ENCODE measurements around the gene LDB2. TPM values are rescaled to one million over a fixed set of nuclear protein-coding genes. Genes with fewer than 3 reads are reported as not detected.

The LDB2 gene
- total RNA-seq, 2 experiments from 2014 or later = not detected

DNA sequence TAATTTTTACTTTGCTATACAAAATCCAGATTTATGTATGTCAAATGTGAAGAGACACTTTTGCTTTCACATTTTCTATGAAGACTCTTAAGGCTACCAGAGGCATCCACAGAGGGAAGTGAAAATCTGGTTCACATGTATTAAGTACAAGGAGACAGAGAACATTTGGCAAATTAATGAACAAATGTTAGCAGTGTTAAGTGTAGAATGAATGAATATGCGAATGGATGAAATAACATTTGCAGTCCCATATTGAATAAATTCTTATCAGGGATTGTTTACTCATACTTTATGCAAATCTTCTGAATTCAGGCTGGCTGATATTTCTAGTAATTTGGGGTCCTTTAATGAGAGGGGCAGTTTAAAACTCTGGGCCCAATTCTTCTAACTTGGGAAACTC is 159.9 kb downstream of the LDB2 start:
- H4K20me1 ChIP-seq (ENCODE audit: insufficient read depth, low read length) = no peaks in the 10 kb centered on the region
- intact Hi-C loops (cut with micrococcal nuclease; ENCODE audit: unreplicated experiment) = no loop called here
- no peaks in the 10 kb centered on the region for H3K79me2 ChIP-seq (ENCODE audit: insufficient read depth, low read depth, low read length)
- no peak overlapping the region for H2AFZ ChIP-seq (ENCODE audit: low read length)
- BruUV-seq (replicated peaks) = no TSS peak
- DNase-seq (ENCODE audit: low spot score) = no peak
- H3K4me1 ChIP-seq (ENCODE audit: insufficient read depth, low read length, poor library complexity, severe bottlenecking) = no peaks in the 10 kb centered on the region
- H3K27ac ChIP-seq (ENCODE audit: low read depth, low read length, poor library complexity, severe bottlenecking) = no peak overlapping the region
- no peak overlapping the region for H3K4me3 ChIP-seq (ENCODE audit: low read depth, low read length, poor library complexity, severe bottlenecking)
- no peaks in the 10 kb centered on the region for H3K9me3 ChIP-seq (ENCODE audit: low read length)
- H3K36me3 ChIP-seq (ENCODE audit: insufficient read depth, low read length) = no peaks in the 10 kb centered on the region
- no peak overlapping the region for H3K4me2 ChIP-seq (ENCODE audit: low read length)
- no peaks in the 10 kb centered on the region for H3K9me2 ChIP-seq (ENCODE audit: insufficient read depth, low read length)
- ChIA-PET CTCF (ENCODE audit: unreplicated experiment) (no interaction called here), POLR2A (no interaction called here)
- TF ChIP-seq EZH2phosphoT487 (IDR thresholded peaks at IDR 0.05; ENCODE audit: borderline replicate concordance, low read depth, low read length) (no peak), CTCF (conservative IDR thresholded peaks at IDR 0.05; ENCODE audit: low read length) (no peak)

DNA sequence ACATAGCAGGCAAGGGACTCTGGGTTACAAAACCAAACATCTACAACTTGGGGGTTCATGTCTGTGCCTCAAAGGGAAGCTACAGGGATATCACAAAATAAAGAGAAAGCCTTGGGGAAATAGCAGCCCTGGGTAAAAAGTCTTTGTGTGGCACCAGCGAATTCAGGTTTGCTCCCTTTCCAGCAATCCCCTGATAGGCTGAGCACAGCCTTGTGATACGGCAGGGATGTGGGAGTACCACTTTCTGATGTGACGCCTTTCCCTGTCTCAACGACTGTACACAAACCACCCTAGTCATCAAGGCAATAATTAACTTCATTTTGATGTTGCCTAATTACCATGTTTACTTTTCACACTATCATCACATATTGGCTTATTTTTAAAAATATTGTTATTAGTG is 164.9 kb downstream of the LDB2 start:
- Histone ChIP-seq H4K20me1 (ENCODE audit: insufficient read depth, low read length) (no peaks in the 10 kb centered on the region), H3K4me1 (ENCODE audit: insufficient read depth, low read length, poor library complexity, severe bottlenecking) (no peaks in the 10 kb centered on the region)

DNA sequence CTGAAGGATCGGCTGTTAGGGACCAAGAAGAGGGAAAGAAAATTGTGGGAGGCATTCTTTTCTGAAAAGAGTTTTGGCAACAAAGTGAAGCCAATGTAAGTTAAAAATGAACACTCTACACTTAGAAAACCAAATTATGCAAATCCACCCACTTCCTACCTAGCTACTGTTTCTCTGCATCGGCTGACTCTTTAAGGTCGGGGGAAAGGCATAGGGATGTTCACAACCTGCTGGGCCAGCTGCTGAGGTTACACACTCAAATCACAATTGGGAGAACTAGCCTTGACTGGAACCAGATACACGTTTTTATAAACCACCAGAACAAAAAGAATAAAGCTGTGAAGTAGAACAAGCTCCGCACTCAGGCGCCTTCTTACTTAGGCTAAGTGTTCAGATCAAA is 165.7 kb downstream of the LDB2 start:
- H3K9me3 ChIP-seq (ENCODE audit: low read length) = no peaks in the 10 kb centered on the region
- H3K4me1 ChIP-seq (ENCODE audit: insufficient read depth, low read length, poor library complexity, severe bottlenecking) = no peaks in the 10 kb centered on the region
- no peaks in the 10 kb centered on the region for H4K20me1 ChIP-seq (ENCODE audit: insufficient read depth, low read length)
- no peak for DNase-seq (ENCODE audit: low spot score)
- ChIA-PET CTCF (ENCODE audit: unreplicated experiment) (no interaction called here), POLR2A (interaction anchor here (0.6 to 0.9 kb wide), 3 partner anchors 10 to 1081 kb away, joined by 3 read pairs; no protein-coding TSS in a partner anchor)
- H3K79me2 ChIP-seq (ENCODE audit: insufficient read depth, low read depth, low read length) = no peaks in the 10 kb centered on the region
- no peaks in the 10 kb centered on the region for H3K9me2 ChIP-seq (ENCODE audit: insufficient read depth, low read length)
- no peak overlapping the region for H2AFZ ChIP-seq (ENCODE audit: low read length)
- no TSS peak for BruUV-seq (replicated peaks)
- intact Hi-C loops (cut with micrococcal nuclease; ENCODE audit: unreplicated experiment) = no loop called here
- H3K4me3 ChIP-seq (ENCODE audit: low read depth, low read length, poor library complexity, severe bottlenecking) = no peak overlapping the region
- H3K36me3 ChIP-seq (ENCODE audit: insufficient read depth, low read length) = no peaks in the 10 kb centered on the region
- H3K4me2 ChIP-seq (ENCODE audit: low read length) = no peak overlapping the region
- no peak overlapping the region for H3K27ac ChIP-seq (ENCODE audit: low read depth, low read length, poor library complexity, severe bottlenecking)
- TF ChIP-seq EZH2phosphoT487 (IDR thresholded peaks at IDR 0.05; ENCODE audit: borderline replicate concordance, low read depth, low read length) = no peak
- no peak for TF ChIP-seq CTCF (conservative IDR thresholded peaks at IDR 0.05; ENCODE audit: low read length)

More for the DNA sequence above, 164.9 kb downstream of the LDB2 start:
- CTCF ChIA-PET (ENCODE audit: unreplicated experiment) = no interaction called here
- TF ChIP-seq EZH2phosphoT487 (IDR thresholded peaks at IDR 0.05; ENCODE audit: borderline replicate concordance, low read depth, low read length) (no peak), CTCF (conservative IDR thresholded peaks at IDR 0.05; ENCODE audit: low read length) (no peak)
- no peaks in the 10 kb centered on the region for H3K9me3 ChIP-seq (ENCODE audit: low read length)
- no peak overlapping the region for H3K27ac ChIP-seq (ENCODE audit: low read depth, low read length, poor library complexity, severe bottlenecking)
- no TSS peak for BruUV-seq (replicated peaks)
- no peak for DNase-seq (ENCODE audit: low spot score)
- H3K4me2 ChIP-seq (ENCODE audit: low read length) = no peak overlapping the region
- H2AFZ ChIP-seq (ENCODE audit: low read length) = no peak overlapping the region
- no peaks in the 10 kb centered on the region for H3K36me3 ChIP-seq (ENCODE audit: insufficient read depth, low read length)
- H3K79me2 ChIP-seq (ENCODE audit: insufficient read depth, low read depth, low read length) = no peaks in the 10 kb centered on the region
- intact Hi-C loops (cut with micrococcal nuclease; ENCODE audit: unreplicated experiment) = no loop called here
- no peak overlapping the region for H3K4me3 ChIP-seq (ENCODE audit: low read depth, low read length, poor library complexity, severe bottlenecking)
- no peaks in the 10 kb centered on the region for H3K9me2 ChIP-seq (ENCODE audit: insufficient read depth, low read length)
- POLR2A ChIA-PET = no interaction called here
